Panc1 (cell line): Measurements from ENCODE around the gene FTO. TPM values are rescaled to one million over a fixed set of nuclear protein-coding genes. Genes with fewer than 3 reads are reported as not detected.

Experiments
- ATAC-seq: fragments of 200-7000 bp; cut with Tn5 transposase; 2 replicates; pipeline ENCODE4 v1.9.1; 2020; ENCODE audit warnings: mild to moderate bottlenecking, moderate library complexity
- BruUV-seq: library from RNA; stranded (reverse); fragments of 400-500 nt; replicated peaks from 2 replicates; lab custom pipeline; 2021; lab: Mats Ljungman, UMichigan
- CTCF ChIA-PET: fragments of 300-600 bp; sonication (Branson Sonifier 250); formaldehyde crosslinking; loops from one replicate; lab custom pipeline; 2022; ENCODE audit warnings: antibody characterized with exemption; lab: Charles Lee
- POLR2A ChIA-PET: fragments of 300-600 bp; sonication (Branson Sonifier 250); formaldehyde crosslinking; loops from one replicate; lab custom pipeline; 2022; ENCODE audit warnings: antibody characterized with exemption; lab: Charles Lee
- DNase-seq: peaks from one replicate; pipeline ENCODE4 v3.0.0-alpha.2; 2010; ENCODE audit warnings: low read depth, low spot score
- H3K27ac ChIP-seq: 2 replicates; pipeline ENCODE4 v1.5.1; 2011; ENCODE audit warnings: mild to moderate bottlenecking, low read length, inconsistent platforms
- H3K27me3 ChIP-seq: fragments of 200-500 bp; sonication (Bioruptor generic); 2 replicates; pipeline ENCODE4 v1.6.0; 2014; ENCODE audit warnings: low read length, inconsistent platforms; ENCODE audit not compliant: control insufficient read depth, insufficient read depth
- H3K36me3 ChIP-seq: fragments of 200-500 bp; sonication (Bioruptor generic); 2 replicates; pipeline ENCODE4 v1.5.1; 2014; ENCODE audit warnings: inconsistent platforms, mild to moderate bottlenecking, low read length, moderate library complexity; ENCODE audit not compliant: control insufficient read depth, insufficient read depth
- H3K4me1 ChIP-seq: 2 replicates; pipeline ENCODE4 v1.5.1; 2011; ENCODE audit warnings: inconsistent platforms, mild to moderate bottlenecking, low read length, moderate library complexity; ENCODE audit not compliant: control insufficient read depth, insufficient read depth
- H3K4me3 ChIP-seq, 2 experiments: 2 replicates each; pipeline ENCODE4 v1.5.1; 2011 to 2012; ENCODE audit warnings: low read depth in 2 of 2, low read length in 2 of 2, mild to moderate bottlenecking in 2 of 2, inconsistent platforms in 1 of 2, moderate library complexity in 1 of 2
- H3K9me3 ChIP-seq: fragments of 200-500 bp; sonication (Bioruptor generic); 2 replicates; pipeline ENCODE4 v1.5.1; 2014; ENCODE audit warnings: low read depth, mild to moderate bottlenecking, inconsistent platforms, low read length, moderate library complexity; ENCODE audit not compliant: control insufficient read depth, insufficient read depth
- CTCF ChIP-seq: fragments of 450-650 bp; IDR thresholded peaks from 2 replicates; pipeline ENCODE4 v1.5.1; 2017; ENCODE audit warnings: mild to moderate bottlenecking
- POLR2AphosphoS5 ChIP-seq: IDR thresholded peaks from 2 replicates; pipeline ENCODE4 v1.6.1; 2012; ENCODE audit warnings: mild to moderate bottlenecking, low read depth, low read length, moderate library complexity
- SIN3A ChIP-seq: IDR thresholded peaks from 2 replicates; pipeline ENCODE4 v1.6.1; 2012; ENCODE audit warnings: low read depth, mild to moderate bottlenecking, low read length, moderate library complexity, borderline replicate concordance; ENCODE audit not compliant: insufficient read depth
- TCF7L2 ChIP-seq: IDR thresholded peaks from 2 replicates; pipeline ENCODE4 v1.6.1; 2011; ENCODE audit warnings: mild to moderate bottlenecking, low read depth, low read length, inconsistent platforms
- in situ Hi-C: cut with HindIII; loops from 2 replicates; pipeline ENCODE4 v1.10.0; 2016; ENCODE audit warnings: low sequenced_read_pairs, low pct_unique_long_range_greater_than_20kb
- intact Hi-C: fragments of 100-400 bp; cut with micrococcal nuclease; formaldehyde crosslinking; loops from one replicate; pipeline ENCODE4 v1.10.0; 2022; ENCODE audit not compliant: unreplicated experiment
- total RNA-seq: library from RNA; stranded (reverse); gene quantifications from one replicate; pipeline ENCODE4 v1.2.1, GENCODE V29; 2021; ENCODE audit not compliant: unreplicated experiment
- TF ChIP-seq, protein P1 (sequence below), 2 experiments: IDR thresholded peaks; 2 replicates each; pipeline ENCODE4 v1.6.1; 2011 to 2012; ENCODE audit warnings: low read depth in 2 of 2, control low read depth in 1 of 2, low read length in 1 of 2, mild to moderate bottlenecking in 1 of 2, moderate library complexity in 1 of 2; ENCODE audit not compliant: insufficient read depth in 1 of 2

The FTO gene
- total RNA-seq, 1 experiment from 2014 or later: 38.2 TPM

DNA sequence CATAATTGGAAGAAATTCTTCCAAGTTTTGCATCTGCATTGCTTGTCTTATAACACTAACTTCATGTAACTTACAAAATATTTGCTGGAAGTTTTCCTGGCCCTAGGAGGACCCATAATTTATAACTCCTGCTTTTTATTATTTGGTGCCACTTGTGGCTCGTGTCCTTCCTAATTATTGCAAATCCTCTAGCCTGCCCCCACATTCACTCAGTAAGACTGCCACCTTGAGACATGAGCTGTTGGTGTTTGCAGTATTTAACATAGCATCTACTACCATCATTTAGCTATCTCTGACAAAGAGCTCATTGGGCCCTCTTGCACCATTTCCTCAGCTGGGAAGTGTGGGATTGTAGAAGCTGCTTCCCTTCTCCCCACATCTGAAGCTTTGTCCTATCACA is 49.5 kb downstream of the FTO start:
- Histone ChIP-seq H3K4me1 (peaks cover 42% of the 10 kb centered on the region), H3K27ac (peak overlapping the region; percentile 81), H3K9me3 (no peaks in the 10 kb centered on the region), H3K36me3 (no peaks in the 10 kb centered on the region), H3K27me3 (no peaks in the 10 kb centered on the region), H3K4me3 (no peak overlapping the region)
- no peak for ATAC-seq
- POLR2A ChIA-PET: no interaction called here
- TF ChIP-seq CTCF (peak; percentile 20; the same call in 1 of the 2 replicates), TCF7L2 (no peak), SIN3A (no peak), POLR2AphosphoS5 (no peak)
- TF ChIP-seq, protein P1, sequence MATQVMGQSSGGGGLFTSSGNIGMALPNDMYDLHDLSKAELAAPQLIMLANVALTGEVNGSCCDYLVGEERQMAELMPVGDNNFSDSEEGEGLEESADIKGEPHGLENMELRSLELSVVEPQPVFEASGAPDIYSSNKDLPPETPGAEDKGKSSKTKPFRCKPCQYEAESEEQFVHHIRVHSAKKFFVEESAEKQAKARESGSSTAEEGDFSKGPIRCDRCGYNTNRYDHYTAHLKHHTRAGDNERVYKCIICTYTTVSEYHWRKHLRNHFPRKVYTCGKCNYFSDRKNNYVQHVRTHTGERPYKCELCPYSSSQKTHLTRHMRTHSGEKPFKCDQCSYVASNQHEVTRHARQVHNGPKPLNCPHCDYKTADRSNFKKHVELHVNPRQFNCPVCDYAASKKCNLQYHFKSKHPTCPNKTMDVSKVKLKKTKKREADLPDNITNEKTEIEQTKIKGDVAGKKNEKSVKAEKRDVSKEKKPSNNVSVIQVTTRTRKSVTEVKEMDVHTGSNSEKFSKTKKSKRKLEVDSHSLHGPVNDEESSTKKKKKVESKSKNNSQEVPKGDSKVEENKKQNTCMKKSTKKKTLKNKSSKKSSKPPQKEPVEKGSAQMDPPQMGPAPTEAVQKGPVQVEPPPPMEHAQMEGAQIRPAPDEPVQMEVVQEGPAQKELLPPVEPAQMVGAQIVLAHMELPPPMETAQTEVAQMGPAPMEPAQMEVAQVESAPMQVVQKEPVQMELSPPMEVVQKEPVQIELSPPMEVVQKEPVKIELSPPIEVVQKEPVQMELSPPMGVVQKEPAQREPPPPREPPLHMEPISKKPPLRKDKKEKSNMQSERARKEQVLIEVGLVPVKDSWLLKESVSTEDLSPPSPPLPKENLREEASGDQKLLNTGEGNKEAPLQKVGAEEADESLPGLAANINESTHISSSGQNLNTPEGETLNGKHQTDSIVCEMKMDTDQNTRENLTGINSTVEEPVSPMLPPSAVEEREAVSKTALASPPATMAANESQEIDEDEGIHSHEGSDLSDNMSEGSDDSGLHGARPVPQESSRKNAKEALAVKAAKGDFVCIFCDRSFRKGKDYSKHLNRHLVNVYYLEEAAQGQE (IDR thresholded peaks at IDR 0.05; ENCODE audit: insufficient read depth in 1 of 2, low read depth in 2 of 2, low read length in 1 of 2): no peak
- in situ Hi-C loops (no loop called here), intact Hi-C loops (no loop called here)
- no TSS peak for BruUV-seq
- CTCF ChIA-PET: interaction anchor here (0.6 to 1.4 kb wide), 2 partner anchors 10 to 111 kb away, joined by 4 read pairs; no protein-coding TSS in a partner anchor
- no peak for DNase-seq

DNA sequence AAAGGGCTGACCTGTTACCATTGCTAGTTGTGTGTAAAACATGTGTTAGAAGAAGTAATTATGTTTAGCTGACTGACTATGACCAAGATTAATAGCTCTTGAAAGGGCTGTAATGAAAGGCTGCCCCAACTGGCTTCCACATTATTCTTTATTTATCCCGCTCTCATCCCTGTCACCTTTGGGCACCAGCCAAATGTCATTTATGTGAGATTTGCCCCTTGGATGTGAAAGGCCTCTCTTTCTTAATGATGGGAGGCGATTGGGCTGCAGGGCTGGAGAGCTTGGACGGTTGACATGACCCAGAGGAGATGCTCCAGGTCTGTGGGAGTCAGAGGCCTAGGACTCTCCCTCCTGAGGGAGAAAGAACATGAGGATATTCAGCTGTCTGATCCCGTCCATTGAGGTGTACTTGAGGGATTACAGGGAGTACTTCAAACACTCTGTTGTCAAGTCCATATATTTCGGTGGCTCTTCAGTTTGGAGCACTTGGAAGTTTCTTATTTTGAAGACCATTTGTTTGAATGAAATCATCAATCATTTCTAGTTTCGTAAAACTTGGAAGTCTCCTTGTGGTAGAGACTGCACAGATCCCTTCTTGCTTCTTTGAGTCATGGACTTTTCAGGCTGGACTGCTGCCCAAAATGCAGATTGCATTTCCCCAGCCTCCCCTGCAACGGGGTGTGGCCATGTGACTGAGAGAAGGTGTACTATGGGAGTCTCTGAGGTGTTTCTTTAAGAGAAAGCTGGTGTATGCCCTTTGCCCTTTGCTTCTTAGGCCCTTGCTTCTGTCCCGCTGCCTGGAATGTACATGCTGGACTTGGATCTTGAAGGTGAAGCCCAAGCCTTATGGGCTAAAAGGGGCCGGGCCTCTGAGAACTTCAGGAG is 51.3 kb downstream of the FTO start:
- BruUV-seq: no TSS peak
- ChIA-PET POLR2A (no interaction called here), CTCF (interaction anchor here (1.2 kb wide), 1 partner anchor 19 kb away, joined by 4 read pairs; no protein-coding TSS in a partner anchor)
- in situ Hi-C loops (no loop called here), intact Hi-C loops (no loop called here)
- Histone ChIP-seq H3K4me3 (no peak overlapping the region), H3K36me3 (no peaks in the 10 kb centered on the region), H3K9me3 (no peaks in the 10 kb centered on the region), H3K4me1 (peaks cover 42% of the 10 kb centered on the region), H3K27ac (peak overlapping the region; percentile 81), H3K27me3 (no peaks in the 10 kb centered on the region)
- TF ChIP-seq, protein P1 (IDR thresholded peaks at IDR 0.05; ENCODE audit: insufficient read depth in 1 of 2, low read depth in 2 of 2, low read length in 1 of 2): no peak
- no peak for TF ChIP-seq TCF7L2
- no peak for TF ChIP-seq POLR2AphosphoS5
- TF ChIP-seq CTCF: no peak
- TF ChIP-seq SIN3A: no peak
- DNase-seq (no peak), ATAC-seq (0 out of 2 replicates have a peak, but pooled peaks have one; percentile 27)
